Immature natural killer cell (primary cell): Measurements from ENCODE around the gene VIPR2. TPM values are rescaled to one million over a fixed set of nuclear protein-coding genes. Genes with fewer than 3 reads are reported as not detected.
"Not testable (repeated sequence)": the region's sequence is repeated elsewhere in the genome, so short reads cannot be mapped to it uniquely, and the experiment has no call there.

Experiments used
- DNase-seq, 3 donors: peaks; one replicate each; pipeline ENCODE4 v3.0.0; 2022; ENCODE audit warnings: mixed read lengths in 1 of 3
- H3K27ac Mint-ChIP-seq, 6 donors: one replicate each; pipeline ENCODE4 v1.8.0; 2020; ENCODE audit warnings: mixed read lengths in 6 of 6, mild to moderate bottlenecking in 5 of 6, inconsistent platforms in 4 of 6, moderate library complexity in 3 of 6
- H3K27me3 Mint-ChIP-seq, 3 donors: one replicate each; pipeline ENCODE4 v1.8.0; 2020 to 2021; ENCODE audit warnings: low read depth in 3 of 3, mild to moderate bottlenecking in 3 of 3, mixed read lengths in 3 of 3, moderate library complexity in 3 of 3, inconsistent platforms in 1 of 3
- H3K36me3 Mint-ChIP-seq, 3 donors: one replicate each; pipeline ENCODE4 v1.8.0; 2020; ENCODE audit warnings: mixed read lengths in 3 of 3, inconsistent platforms in 2 of 3, mild to moderate bottlenecking in 2 of 3
- H3K4me1 Mint-ChIP-seq, 2 donors: one replicate each; pipeline ENCODE4 v1.8.0; 2020; ENCODE audit warnings: inconsistent platforms in 2 of 2, mild to moderate bottlenecking in 2 of 2, mixed read lengths in 2 of 2, moderate library complexity in 1 of 2
- H3K4me3 Mint-ChIP-seq, 5 donors: one replicate each; pipeline ENCODE4 v1.8.0; 2020; ENCODE audit warnings: mild to moderate bottlenecking in 5 of 5, mixed read lengths in 5 of 5, inconsistent platforms in 3 of 5, moderate library complexity in 3 of 5
- H3K9me3 Mint-ChIP-seq, 6 donors: one replicate each; pipeline ENCODE4 v1.8.0; 2020; ENCODE audit warnings: mild to moderate bottlenecking in 6 of 6, mixed read lengths in 6 of 6, inconsistent platforms in 4 of 6, moderate library complexity in 3 of 6
- polyA plus RNA-seq, 3 donors: library from polyadenylated mRNA; unstranded; fragments of 300-500 nt; fragmentation: Illumina TruSeq; gene quantifications; one replicate each; pipeline ENCODE4 v1.2.3, GENCODE V29; 2021

The VIPR2 gene
- polyA plus RNA-seq, 3 donors from 2014 or later, result 0.41 to 5.2 (median 2.4) TPM

DNA sequence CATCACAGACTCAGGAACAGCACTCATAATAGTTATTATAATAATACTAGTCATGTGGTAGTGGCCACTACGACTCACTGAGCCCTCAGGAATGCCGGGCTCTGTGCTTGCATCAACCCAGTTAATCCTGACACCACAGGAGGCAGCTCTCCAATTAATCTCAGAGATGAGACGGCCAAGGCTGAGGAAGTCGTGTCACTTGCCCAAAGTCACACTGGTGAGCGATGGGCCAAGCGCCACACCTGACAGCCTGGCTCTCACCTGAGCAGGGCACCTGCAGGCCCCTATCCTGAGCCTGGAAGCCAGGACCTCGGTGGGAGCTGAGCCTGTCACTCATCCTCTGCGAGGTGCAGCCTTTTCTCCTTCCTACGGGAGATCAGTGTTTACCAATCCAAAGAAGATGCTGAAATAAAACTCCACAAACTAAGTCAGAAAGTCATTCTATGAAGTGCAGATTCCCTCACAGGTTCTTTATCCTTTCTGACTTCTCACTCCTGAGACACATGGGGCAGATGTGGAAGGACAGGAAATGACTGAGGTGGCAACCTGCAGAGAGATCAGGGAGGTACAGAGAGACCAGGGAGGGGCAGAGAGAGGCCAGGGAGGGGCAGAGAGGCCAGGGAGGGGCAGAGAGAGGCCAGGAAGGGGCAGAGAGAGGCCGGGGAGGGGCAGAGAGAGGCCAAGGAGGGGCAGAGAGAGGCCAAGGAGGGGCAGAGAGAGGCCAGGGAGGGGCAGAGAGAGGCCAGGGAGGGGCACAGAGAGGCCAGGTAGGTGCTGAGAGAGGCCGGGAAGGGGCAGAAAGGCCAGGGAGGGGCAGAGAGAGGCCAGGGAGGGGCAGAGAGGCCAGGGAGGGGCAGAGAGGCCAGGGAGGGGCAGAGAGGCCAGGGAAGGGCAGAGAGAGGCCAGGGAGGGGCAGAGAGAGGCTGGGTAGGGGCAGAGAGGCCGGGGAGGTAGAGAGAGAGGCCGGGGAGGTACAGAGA, 38.5 kb downstream of the VIPR2 start:
- DNase-seq, result no peak
- H3K27ac Mint-ChIP-seq, result peak overlapping the region in 1 of 6 donors; percentile 37
- H3K4me1 Mint-ChIP-seq, result peaks cover 4 to 10% of the 10 kb centered on the region in 2 donors
- peaks cover 0 to 2% (median 0%) of the 10 kb centered on the region in 6 donors for H3K9me3 Mint-ChIP-seq
- H3K4me3 Mint-ChIP-seq, result no peak overlapping the region
- peaks cover 6 to 7% (median 7%) of the 10 kb centered on the region in 3 donors for H3K36me3 Mint-ChIP-seq
- H3K27me3 Mint-ChIP-seq, result peaks cover 2 to 3% (median 3%) of the 10 kb centered on the region in 3 donors

GRCh38 chr7:159105066-159105780, 39.4 kb downstream of the VIPR2 start:
- Mint-ChIP-seq H3K36me3 (peaks cover 6 to 7% (median 7%) of the 10 kb centered on the region in 3 donors), H3K27ac (no peak overlapping the region), H3K4me1 (peaks cover 4 to 8% of the 10 kb centered on the region in 2 donors), H3K27me3 (peaks cover 2 to 3% (median 2%) of the 10 kb centered on the region in 3 donors), H3K9me3 (peaks cover 0 to 2% (median 0%) of the 10 kb centered on the region in 6 donors), H3K4me3 (no peak overlapping the region)
- no peak for DNase-seq

DNA sequence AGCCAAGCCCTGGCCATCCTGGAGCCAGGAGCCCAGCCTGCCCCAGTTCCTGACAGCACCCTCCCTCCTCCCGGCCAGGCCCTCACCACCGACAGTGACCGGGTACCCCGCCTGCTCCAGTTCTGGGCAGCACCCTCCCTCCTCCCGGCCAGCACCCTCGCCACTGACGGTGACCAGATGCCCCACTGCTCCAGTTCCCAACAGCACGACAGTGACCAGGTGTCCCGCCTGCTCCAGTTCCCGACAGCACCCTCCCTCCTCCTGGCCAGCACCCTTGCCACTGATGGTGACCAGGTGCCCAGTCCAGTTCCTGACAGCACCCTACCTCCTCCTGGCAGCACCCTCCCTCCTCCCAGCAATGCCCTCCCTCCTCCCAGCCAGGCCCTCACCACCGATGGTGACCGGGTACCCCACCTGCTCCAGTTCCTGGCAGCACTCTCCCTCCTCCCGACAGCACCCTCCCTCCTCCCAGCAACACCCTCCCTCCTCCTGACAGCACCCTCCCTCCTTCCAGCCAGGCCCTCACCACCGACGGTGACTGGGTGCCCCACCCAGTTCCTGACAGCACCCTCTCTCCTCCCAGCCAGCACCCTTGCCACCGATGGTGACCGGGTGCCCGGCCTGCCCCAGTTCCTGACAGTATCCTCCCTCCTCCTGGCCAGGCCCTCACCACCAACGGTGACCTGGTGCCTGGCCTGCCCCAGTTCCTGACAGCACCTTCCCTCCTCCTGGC, 40.3 kb downstream of the VIPR2 start:
- Mint-ChIP-seq H3K4me1 (peaks cover 4 to 8% of the 10 kb centered on the region in 2 donors), H3K27ac (peak overlapping the region in 1 of 6 donors; percentile 50), H3K9me3 (peaks cover 0 to 2% (median 0%) of the 10 kb centered on the region in 6 donors), H3K4me3 (no peak overlapping the region), H3K27me3 (peaks cover 2 to 3% (median 2%) of the 10 kb centered on the region in 3 donors), H3K36me3 (peaks cover 6 to 7% (median 7%) of the 10 kb centered on the region in 3 donors)
- no peak for DNase-seq

- no peak overlapping the region for H3K27ac Mint-ChIP-seq
- H3K9me3 Mint-ChIP-seq, result peaks cover 0 to 2% (median 0%) of the 10 kb centered on the region in 6 donors
- H3K36me3 Mint-ChIP-seq, result peaks cover 6 to 12% (median 9%) of the 10 kb centered on the region in 3 donors
- no peak overlapping the region for H3K4me3 Mint-ChIP-seq
- H3K27me3 Mint-ChIP-seq, result peaks cover 2 to 3% (median 2%) of the 10 kb centered on the region in 3 donors
- H3K4me1 Mint-ChIP-seq, result peaks cover 4 to 8% of the 10 kb centered on the region in 2 donors
- no peak for DNase-seq
Measured at GRCh38 chr7:159103382-159104187, 41.1 kb downstream of the VIPR2 start.

DNA sequence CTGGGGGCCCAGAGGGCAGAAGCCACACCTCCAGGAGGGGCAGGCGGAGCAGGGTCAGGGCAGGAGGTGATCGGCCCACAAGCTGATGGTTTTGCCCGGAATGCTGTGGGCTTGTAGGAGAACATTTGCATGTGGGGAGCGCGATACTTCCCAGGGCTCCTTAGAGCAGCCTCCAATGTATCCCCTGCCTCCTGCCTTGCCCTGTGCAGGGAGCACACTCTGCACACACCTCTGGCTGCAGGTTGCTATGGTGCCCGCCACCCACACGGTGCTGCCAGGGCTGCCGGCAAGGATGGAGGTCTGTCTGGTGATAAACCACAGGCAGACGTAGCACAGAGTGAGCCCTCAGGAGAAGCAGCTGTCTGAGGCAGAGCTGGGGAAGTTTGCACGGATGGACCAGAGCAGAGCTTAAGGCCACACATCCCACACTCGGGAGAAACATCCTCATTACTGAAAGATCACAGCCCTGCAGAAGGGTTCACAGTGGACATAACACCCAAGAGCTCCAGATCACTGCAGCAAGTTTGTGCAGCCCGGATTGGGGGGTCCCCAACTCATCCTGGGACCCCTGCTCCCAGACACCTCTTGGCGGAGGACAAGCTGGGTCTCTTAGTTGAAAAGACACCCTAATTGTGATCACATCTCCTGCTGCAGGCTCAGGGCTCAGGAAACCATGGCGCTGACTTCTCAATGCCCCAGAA, 41.8 kb downstream of the VIPR2 start:
- no peak overlapping the region for H3K27ac Mint-ChIP-seq
- H3K36me3 Mint-ChIP-seq, result peaks cover 6 to 12% (median 9%) of the 10 kb centered on the region in 3 donors
- H3K4me1 Mint-ChIP-seq, result peaks cover 4 to 8% of the 10 kb centered on the region in 2 donors

DNA sequence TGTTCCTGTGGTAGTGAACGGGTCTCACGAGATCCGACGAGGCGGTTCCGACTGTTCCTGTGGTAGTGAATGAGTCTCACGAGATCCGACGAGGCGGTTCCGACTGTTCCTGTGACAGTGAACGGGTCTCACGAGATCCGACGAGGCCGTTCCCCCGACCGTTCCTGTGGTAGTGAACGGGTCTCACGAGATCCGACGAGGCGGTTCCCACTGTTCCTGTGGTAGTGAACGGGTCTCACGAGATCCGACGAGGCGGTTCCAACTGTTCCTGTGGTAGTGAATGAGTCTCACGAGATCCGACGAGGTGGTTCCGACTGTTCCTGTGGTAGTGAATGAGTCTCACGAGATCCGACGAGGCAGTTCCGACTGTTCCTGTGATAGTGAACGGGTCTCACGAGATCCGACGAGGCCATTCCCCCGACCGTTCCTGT, 43.0 kb downstream of the VIPR2 start:
- not testable (repeated sequence) for H3K27ac Mint-ChIP-seq, H3K4me3 Mint-ChIP-seq, H3K27me3 Mint-ChIP-seq, H3K4me1 Mint-ChIP-seq, H3K9me3 Mint-ChIP-seq, DNase-seq
- peaks cover 6 to 12% (median 9%) of the 10 kb centered on the region in 3 donors for H3K36me3 Mint-ChIP-seq

More for the DNA sequence above, 41.8 kb downstream of the VIPR2 start:
- H3K4me3 Mint-ChIP-seq, result no peak overlapping the region
- no peak for DNase-seq
- peaks cover 0 to 2% (median 0%) of the 10 kb centered on the region in 6 donors for H3K9me3 Mint-ChIP-seq
- peaks cover 2 to 3% (median 2%) of the 10 kb centered on the region in 3 donors for H3K27me3 Mint-ChIP-seq

DNA sequence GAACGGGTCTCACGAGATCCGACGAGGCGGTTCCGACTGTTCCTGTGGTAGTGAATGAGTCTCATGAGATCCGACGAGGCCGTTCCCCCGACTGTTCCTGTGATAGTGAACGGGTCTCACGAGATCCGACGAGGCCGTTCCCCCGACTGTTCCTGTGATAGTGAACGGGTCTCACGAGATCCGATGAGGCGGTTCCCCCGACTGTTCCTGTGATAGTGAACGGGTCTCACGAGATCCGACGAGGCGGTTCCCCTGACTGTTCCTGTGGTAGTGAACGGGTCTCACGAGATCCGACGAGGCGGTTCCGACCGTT, 43.6 kb downstream of the VIPR2 start:
- H3K4me3 Mint-ChIP-seq, H3K9me3 Mint-ChIP-seq, DNase-seq, H3K4me1 Mint-ChIP-seq, H3K27ac Mint-ChIP-seq, H3K27me3 Mint-ChIP-seq: not testable (repeated sequence)
- H3K36me3 Mint-ChIP-seq, result peaks cover 6 to 12% (median 9%) of the 10 kb centered on the region in 3 donors

DNA sequence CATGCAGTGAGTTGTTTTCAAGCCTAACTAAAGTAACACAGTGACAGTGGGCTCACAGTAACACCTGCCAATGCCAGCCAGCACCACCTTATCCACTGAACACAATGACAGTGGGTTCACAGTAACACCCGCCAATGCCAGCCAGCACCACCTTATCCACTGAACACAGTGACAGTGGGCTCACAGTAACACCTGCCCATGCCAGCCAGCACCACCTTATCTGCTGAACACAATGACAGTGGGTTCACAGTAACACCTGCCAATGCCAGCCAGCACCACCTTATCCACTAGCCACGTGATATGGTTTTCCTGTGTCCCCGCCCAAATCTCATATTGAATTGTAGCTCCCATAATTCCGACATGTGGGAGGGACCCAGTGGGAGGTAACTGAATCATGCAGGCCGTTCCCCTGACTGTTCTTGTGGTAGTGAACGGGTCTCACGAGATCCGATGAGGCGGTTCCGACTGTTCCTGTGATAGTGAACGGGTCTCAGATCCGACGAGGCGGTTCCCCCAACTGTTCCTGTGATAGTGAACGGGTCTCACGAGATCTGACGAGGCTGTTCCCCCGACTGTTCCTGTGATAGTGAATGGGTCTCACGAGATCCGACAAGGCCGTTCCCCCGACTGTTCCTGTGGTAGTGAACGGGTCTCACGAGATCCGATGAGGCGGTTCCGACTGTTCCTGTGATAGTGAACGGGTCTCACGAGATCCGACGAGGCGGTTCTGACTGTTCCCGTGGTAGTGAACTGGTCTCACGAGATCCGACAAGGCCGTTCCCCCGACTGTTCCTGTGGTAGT, 44.2 kb downstream of the VIPR2 start:
- H3K27me3 Mint-ChIP-seq, H3K27ac Mint-ChIP-seq, H3K9me3 Mint-ChIP-seq, DNase-seq, H3K4me3 Mint-ChIP-seq, H3K4me1 Mint-ChIP-seq: not testable (repeated sequence)
- peaks cover 6 to 12% (median 9%) of the 10 kb centered on the region in 3 donors for H3K36me3 Mint-ChIP-seq

GRCh38 chr7:159099711-159100231, 44.9 kb downstream of the VIPR2 start:
- H3K27me3 Mint-ChIP-seq, result peaks cover 2 to 6% (median 2%) of the 10 kb centered on the region in 3 donors
- H3K4me1 Mint-ChIP-seq, result peaks cover 0 to 5% of the 10 kb centered on the region in 2 donors
- peaks cover 0 to 2% (median 0%) of the 10 kb centered on the region in 6 donors for H3K9me3 Mint-ChIP-seq
- no peak overlapping the region for H3K27ac Mint-ChIP-seq
- DNase-seq, result no peak
- H3K36me3 Mint-ChIP-seq, result peaks cover 6 to 12% (median 9%) of the 10 kb centered on the region in 3 donors
- no peak overlapping the region for H3K4me3 Mint-ChIP-seq

GRCh38 chr7:159098811-159099655, 45.6 kb downstream of the VIPR2 start:
- H3K9me3 Mint-ChIP-seq, result peaks cover 0 to 2% (median 0%) of the 10 kb centered on the region in 6 donors
- peaks cover 6 to 12% (median 9%) of the 10 kb centered on the region in 3 donors for H3K36me3 Mint-ChIP-seq

DNA sequence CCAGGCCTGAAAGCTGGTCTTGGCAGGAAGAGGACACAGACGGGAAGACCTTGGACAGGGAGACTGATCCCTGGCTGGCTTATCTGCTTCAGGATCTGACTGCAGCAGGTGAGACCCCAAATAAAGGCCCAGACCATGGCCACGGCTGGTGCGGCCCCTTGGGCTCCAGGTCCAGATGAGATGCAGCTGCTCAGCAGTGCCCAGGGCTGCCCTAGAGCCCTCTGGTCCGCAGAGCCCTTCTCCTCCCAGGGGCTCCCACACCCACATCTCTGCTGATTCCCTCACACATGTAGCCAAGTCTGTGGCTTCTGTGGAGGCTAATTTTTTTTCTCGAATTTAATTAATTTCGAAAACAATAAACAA, 46.3 kb downstream of the VIPR2 start:
- DNase-seq, result no peak
- Mint-ChIP-seq H3K9me3 (peaks cover 0 to 2% (median 0%) of the 10 kb centered on the region in 6 donors), H3K4me1 (peaks cover 0 to 2% of the 10 kb centered on the region in 2 donors), H3K27ac (peak overlapping the region in 1 of 6 donors; percentile 24), H3K27me3 (peaks cover 1 to 6% (median 2%) of the 10 kb centered on the region in 3 donors), H3K36me3 (peaks cover 6 to 12% (median 9%) of the 10 kb centered on the region in 3 donors), H3K4me3 (no peak overlapping the region)

More at GRCh38 chr7:159098811-159099655, 45.6 kb downstream of the VIPR2 start:
- Mint-ChIP-seq H3K27me3 (peaks cover 2 to 6% (median 2%) of the 10 kb centered on the region in 3 donors), H3K4me3 (no peak overlapping the region), H3K27ac (no peak overlapping the region), H3K4me1 (peaks cover 0 to 3% of the 10 kb centered on the region in 2 donors)
- DNase-seq, result no peak
